ENCODE data around the gene KCNK2.

- TF ChIP-seq, protein P1, sequence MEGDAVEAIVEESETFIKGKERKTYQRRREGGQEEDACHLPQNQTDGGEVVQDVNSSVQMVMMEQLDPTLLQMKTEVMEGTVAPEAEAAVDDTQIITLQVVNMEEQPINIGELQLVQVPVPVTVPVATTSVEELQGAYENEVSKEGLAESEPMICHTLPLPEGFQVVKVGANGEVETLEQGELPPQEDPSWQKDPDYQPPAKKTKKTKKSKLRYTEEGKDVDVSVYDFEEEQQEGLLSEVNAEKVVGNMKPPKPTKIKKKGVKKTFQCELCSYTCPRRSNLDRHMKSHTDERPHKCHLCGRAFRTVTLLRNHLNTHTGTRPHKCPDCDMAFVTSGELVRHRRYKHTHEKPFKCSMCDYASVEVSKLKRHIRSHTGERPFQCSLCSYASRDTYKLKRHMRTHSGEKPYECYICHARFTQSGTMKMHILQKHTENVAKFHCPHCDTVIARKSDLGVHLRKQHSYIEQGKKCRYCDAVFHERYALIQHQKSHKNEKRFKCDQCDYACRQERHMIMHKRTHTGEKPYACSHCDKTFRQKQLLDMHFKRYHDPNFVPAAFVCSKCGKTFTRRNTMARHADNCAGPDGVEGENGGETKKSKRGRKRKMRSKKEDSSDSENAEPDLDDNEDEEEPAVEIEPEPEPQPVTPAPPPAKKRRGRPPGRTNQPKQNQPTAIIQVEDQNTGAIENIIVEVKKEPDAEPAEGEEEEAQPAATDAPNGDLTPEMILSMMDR (conservative IDR thresholded peaks at IDR 0.05; ENCODE audit: low read depth in 2 of 2): no peak
- TF ChIP-seq POLR2AphosphoS5 (IDR thresholded peaks at IDR 0.05; ENCODE audit: low read depth): no peak
- TF ChIP-seq EZH2phosphoT487 (IDR thresholded peaks at IDR 0.05; ENCODE audit: unreplicated experiment): no peak
Measured at GRCh38 chr1:215113776-215114153, 31.2 kb downstream of the KCNK2 start.

All from GM23338 (cell line).